ENCODE measurements around the gene STK33.

DNA sequence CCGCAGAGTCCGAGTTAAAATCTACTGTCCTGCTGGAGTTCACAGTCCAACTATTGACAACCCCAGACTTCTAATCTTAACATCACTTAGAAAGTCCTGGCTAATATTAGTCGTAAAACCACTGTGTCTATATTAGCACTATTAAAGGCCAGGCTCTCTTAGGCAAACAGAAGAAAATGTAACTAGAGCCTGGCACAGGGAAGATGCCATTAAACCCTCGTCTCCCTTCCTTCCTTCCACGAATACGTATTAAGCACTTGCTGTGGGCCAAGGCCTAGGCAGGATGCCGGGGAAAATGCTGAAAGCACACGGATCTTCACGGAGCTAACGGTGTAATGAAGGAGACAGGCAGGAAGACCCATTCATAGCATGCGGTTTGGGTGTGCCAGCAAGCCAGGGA is 248.8 kb downstream of the STK33 start:
- TF ChIP-seq, protein P1, sequence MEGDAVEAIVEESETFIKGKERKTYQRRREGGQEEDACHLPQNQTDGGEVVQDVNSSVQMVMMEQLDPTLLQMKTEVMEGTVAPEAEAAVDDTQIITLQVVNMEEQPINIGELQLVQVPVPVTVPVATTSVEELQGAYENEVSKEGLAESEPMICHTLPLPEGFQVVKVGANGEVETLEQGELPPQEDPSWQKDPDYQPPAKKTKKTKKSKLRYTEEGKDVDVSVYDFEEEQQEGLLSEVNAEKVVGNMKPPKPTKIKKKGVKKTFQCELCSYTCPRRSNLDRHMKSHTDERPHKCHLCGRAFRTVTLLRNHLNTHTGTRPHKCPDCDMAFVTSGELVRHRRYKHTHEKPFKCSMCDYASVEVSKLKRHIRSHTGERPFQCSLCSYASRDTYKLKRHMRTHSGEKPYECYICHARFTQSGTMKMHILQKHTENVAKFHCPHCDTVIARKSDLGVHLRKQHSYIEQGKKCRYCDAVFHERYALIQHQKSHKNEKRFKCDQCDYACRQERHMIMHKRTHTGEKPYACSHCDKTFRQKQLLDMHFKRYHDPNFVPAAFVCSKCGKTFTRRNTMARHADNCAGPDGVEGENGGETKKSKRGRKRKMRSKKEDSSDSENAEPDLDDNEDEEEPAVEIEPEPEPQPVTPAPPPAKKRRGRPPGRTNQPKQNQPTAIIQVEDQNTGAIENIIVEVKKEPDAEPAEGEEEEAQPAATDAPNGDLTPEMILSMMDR (IDR thresholded peaks at IDR 0.05 in 2 of 3, conservative IDR thresholded peaks at IDR 0.05 in 1 of 3; ENCODE audit: borderline replicate concordance in 1 of 3, insufficient read depth in 1 of 3, low read depth in 2 of 3, low read length in 2 of 3), result no peak
- TF ChIP-seq, protein P2, sequence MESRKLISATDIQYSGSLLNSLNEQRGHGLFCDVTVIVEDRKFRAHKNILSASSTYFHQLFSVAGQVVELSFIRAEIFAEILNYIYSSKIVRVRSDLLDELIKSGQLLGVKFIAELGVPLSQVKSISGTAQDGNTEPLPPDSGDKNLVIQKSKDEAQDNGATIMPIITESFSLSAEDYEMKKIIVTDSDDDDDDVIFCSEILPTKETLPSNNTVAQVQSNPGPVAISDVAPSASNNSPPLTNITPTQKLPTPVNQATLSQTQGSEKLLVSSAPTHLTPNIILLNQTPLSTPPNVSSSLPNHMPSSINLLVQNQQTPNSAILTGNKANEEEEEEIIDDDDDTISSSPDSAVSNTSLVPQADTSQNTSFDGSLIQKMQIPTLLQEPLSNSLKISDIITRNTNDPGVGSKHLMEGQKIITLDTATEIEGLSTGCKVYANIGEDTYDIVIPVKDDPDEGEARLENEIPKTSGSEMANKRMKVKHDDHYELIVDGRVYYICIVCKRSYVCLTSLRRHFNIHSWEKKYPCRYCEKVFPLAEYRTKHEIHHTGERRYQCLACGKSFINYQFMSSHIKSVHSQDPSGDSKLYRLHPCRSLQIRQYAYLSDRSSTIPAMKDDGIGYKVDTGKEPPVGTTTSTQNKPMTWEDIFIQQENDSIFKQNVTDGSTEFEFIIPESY (IDR thresholded peaks at IDR 0.05; ENCODE audit: extremely low read depth, insufficient replicate concordance, low read length), result no peak
- no peak for TF ChIP-seq POLR2A (IDR thresholded peaks at IDR 0.05; ENCODE audit: borderline replicate concordance, extremely low read depth, insufficient read depth, insufficient read length)
- no peak for TF ChIP-seq SP1 (IDR thresholded peaks at IDR 0.05; ENCODE audit: low read depth)
- TF ChIP-seq ZFX (IDR thresholded peaks at IDR 0.05), result no peak
- TF ChIP-seq POLR2AphosphoS5 (IDR thresholded peaks at IDR 0.05; ENCODE audit: low read depth, low read length), result no peak
- TF ChIP-seq, protein P3, sequence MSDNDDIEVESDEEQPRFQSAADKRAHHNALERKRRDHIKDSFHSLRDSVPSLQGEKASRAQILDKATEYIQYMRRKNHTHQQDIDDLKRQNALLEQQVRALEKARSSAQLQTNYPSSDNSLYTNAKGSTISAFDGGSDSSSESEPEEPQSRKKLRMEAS (IDR thresholded peaks at IDR 0.05), result no peak
- TF ChIP-seq CBX3 (IDR thresholded peaks at IDR 0.05; ENCODE audit: low read depth), result no peak
- TF ChIP-seq SIN3A (IDR thresholded peaks at IDR 0.05; ENCODE audit: low read depth), result no peak
- TF ChIP-seq EZH2 (IDR thresholded peaks at IDR 0.05), result no peak
- TF ChIP-seq, protein P4, sequence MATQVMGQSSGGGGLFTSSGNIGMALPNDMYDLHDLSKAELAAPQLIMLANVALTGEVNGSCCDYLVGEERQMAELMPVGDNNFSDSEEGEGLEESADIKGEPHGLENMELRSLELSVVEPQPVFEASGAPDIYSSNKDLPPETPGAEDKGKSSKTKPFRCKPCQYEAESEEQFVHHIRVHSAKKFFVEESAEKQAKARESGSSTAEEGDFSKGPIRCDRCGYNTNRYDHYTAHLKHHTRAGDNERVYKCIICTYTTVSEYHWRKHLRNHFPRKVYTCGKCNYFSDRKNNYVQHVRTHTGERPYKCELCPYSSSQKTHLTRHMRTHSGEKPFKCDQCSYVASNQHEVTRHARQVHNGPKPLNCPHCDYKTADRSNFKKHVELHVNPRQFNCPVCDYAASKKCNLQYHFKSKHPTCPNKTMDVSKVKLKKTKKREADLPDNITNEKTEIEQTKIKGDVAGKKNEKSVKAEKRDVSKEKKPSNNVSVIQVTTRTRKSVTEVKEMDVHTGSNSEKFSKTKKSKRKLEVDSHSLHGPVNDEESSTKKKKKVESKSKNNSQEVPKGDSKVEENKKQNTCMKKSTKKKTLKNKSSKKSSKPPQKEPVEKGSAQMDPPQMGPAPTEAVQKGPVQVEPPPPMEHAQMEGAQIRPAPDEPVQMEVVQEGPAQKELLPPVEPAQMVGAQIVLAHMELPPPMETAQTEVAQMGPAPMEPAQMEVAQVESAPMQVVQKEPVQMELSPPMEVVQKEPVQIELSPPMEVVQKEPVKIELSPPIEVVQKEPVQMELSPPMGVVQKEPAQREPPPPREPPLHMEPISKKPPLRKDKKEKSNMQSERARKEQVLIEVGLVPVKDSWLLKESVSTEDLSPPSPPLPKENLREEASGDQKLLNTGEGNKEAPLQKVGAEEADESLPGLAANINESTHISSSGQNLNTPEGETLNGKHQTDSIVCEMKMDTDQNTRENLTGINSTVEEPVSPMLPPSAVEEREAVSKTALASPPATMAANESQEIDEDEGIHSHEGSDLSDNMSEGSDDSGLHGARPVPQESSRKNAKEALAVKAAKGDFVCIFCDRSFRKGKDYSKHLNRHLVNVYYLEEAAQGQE (IDR thresholded peaks at IDR 0.05; ENCODE audit: low read depth), result no peak
- TF ChIP-seq YY1 (IDR thresholded peaks at IDR 0.05; ENCODE audit: extremely low read depth, insufficient replicate concordance, low read depth, low read length), result no peak
- no peak for TF ChIP-seq RAD21 (IDR thresholded peaks at IDR 0.05; ENCODE audit: low read depth)
